GM12872 (cell line): ENCODE results near the gene AGBL1.

Experiments used
- CTCF ChIP-seq: IDR thresholded peaks from 3 replicates; pipeline ENCODE4 v1.5.1; 2011; ENCODE audit warnings: low read depth, mild to moderate bottlenecking, low read length, moderate library complexity; ENCODE audit not compliant: insufficient read depth

Gene AGBL1

DNA sequence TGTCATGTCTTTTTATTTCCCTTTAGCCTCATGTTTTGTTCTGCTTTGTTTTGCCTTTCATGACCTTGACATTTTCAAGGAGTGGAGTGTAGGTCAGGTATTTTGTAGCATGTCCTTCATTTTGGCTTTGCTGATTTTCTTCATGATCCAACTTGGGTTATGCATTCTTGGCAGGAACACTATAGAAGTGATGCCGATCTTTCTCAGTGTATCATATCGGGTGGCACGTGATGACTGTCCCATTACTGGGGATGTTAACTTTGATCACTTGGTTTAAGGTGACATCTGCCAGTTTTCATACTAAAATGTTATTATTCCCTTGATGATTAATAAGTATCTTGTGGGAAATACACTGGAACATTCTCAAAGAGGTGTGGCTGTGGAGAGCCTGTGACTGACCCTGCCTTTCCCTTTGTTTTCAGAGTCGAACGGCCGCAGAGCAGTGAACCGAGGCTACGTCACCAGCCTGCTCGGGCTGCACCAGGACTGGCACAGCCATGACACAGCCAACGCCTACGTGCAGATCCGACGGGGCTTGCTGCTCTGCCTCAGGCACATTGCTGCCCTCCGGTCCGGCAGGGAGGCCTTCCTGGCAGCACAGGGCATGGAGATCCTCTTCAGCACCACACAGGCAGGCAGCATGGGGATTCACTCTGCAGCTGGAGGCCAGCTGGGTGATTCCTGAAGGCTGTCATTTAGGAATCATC, 167.7 kb downstream of the AGBL1 start:
- no peak for TF ChIP-seq CTCF

DNA sequence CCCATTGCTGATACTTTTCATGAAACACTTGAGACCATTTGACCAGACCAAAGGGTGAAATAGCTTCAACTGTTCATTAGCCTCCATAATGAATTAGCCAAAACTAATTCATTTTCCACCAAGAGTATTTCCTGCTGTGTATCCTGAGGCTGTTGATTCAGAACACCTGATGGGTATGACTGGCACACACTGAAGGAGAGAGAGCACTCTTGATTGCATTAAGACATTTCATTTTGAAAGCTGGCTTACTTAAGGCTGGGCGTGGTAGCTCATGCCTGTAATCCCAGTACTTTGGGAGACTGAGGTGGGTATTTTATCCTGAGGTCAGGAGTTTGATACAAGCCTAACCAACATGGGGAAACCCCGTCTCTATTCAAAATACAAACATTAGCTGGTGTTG, 175.6 kb downstream of the AGBL1 start:
- TF ChIP-seq CTCF = no peak

GRCh38 chr15:86256628-86257027, 177.0 kb downstream of the AGBL1 start:
- TF ChIP-seq CTCF = no peak

DNA sequence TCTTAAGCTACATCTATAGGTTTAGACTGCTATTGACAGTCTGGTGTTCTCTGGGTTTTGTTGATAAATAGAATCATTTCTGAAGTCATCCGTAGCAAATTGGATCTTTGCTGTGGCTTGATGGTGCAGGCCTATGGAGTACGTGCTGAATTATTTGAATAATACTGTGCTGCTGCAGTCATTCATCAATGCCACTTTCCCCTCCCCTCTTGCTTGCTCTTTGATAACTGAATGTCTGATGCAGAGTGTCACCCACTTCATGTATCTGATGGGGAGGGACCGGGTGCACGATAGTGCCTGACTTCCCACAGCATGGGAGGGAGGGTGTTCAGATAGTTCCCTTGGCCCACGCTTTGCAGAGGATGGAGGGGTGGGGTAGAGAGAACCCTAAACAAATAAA, 179.9 kb downstream of the AGBL1 start:
- no peak for TF ChIP-seq CTCF

DNA sequence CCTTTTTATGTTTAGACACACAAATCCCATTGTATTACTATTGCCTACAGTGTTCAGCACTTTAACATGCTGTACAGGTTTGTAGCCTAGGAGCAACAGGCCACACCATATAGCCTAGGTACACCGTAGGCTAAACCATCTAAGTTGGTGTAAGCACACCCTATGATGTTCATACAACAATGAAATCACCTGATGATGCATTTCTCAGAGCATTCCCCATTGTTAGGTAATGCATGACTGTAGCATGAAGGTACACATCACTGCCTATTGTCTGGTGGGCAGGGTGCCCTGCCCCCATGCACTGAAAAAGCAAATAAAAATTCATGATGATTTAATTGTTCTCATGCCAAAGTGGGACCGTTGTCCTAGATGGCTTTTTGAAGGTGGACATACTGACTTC, 183.6 kb downstream of the AGBL1 start:
- no peak for TF ChIP-seq CTCF

- TF ChIP-seq CTCF = no peak
Measured at GRCh38 chr15:86266896-86267484, 187.3 kb downstream of the AGBL1 start.

- no peak for TF ChIP-seq CTCF
Measured at GRCh38 chr15:86267892-86268291, 188.2 kb downstream of the AGBL1 start.

DNA sequence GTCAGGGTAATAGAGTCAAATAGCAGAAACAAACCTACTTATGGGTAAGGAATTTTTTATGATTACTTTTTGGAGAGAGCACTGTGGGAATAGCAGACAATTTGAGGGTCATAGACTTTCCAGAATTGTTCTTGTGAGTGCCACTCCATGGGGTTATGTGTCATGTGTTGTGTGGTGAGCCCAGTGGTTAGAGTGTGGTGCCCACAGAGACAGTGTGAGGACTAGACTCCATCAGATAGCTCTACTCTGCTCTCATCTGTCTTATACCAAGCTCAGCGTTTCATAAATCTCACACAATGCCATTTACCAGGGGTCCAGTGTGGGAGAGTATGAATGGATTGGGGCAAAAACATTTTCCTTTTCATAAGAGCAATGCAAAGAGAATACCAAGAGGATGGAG, 188.9 kb downstream of the AGBL1 start:
- no peak for TF ChIP-seq CTCF
